K562 treated with DMSO at 1 percent for 4 hours (cell line): ENCODE results near the gene NPFF. TPM values are rescaled to one million over a fixed set of nuclear protein-coding genes. Genes with fewer than 3 reads are reported as not detected.

Experiments
- total RNA-seq: library from RNA; unstranded; fragments of 300-600 nt; gene quantifications from 2 replicates; pipeline ENCODE4 v1.2.3, GENCODE V29; 2022; ENCODE audit not compliant: insufficient read depth

NPFF gene, protein sequence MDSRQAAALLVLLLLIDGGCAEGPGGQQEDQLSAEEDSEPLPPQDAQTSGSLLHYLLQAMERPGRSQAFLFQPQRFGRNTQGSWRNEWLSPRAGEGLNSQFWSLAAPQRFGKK
- not detected in 2 replicates for total RNA-seq

DNA sequence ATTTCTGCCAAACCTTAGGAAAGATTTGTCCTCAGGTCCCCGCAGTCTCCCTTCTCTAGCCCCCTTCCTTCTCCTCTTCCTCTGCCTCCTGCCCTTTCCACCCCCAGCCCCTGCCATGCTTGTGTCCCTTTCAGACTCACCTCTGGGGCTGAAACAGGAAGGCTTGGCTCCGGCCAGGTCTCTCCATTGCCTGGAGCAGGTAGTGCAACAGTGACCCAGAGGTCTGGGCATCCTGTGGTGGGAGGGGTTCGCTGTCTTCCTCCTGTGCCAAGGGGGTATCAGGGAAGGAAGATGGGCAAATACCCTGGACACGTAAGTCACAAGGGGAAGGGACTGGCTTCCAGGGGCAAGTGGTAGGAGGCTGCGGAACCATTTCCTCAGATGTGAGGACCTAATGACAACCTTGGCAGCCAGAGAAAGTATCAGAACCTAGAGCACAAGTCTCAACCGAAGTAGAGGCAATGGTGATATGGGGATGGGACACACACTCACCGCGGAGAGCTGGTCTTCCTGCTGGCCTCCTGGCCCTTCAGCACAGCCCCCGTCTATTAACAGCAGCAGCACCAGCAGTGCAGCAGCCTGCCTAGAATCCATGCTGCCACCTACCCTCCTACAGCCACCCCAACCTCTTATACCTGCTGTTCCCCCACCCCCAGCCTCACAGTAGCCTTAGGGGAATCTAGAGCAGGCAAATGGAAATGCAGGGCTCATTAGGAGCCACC is at the start of gene NPFF:
Gene NPFF (minus strand): TSS at position 604 of the 722 bp plus-strand sequence. CDS start 10 bp downstream, at position 594.

GRCh38 chr12:53500776-53501614 is 6.3 kb downstream of the NPFF start, which contains the start of gene TARBP2:
Gene TARBP2, plus strand, starts transcription at chr12:53501283. Its CDS starts 126 bp downstream, at chr12:53501409.

DNA sequence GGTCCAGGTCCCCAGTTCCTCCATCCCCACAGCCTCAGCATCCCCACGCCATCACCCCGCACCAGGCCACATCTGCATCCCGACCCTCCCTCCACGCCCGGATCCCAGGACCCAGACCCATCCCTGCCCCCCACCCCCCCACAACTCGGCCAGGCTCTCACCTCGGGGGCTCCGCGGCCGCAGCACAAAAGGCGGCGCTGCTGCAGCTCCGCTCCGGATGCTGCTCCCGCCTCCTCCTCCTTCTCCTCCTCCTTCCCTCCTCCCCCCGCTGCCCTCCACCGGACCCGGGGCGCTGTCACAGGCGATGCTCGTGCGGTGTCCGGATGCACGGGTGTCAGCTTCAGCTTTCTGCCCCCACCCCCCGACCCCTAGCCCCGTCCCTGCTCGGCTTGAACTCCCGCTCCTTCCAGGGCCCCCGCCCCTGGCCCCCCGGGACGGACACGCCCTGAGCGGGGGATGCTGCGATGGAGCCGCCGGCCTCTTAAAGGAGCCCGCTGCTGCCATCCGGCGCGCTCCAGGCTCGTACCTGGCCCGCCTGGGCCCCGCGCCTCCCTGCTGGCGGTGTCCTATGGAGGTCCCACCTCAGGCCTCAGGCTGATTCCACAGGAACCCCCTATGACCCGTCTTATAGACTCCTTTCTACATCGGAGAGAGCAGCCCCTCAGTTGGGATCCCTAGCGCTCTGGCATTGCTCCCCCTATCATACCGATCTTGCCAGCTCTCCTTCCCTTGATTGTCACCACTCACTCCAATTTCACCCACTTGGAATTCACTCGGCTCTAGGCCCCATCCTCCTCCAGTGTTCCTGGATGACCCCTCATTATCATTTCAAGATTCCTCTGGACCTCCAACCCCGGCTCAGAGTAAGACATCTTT is 7.8 kb downstream of the NPFF start, which contains the start of gene MAP3K12:
Gene MAP3K12 (minus strand): TSS at position 193 of the 876 bp plus-strand sequence. CDS start 12,067 bp downstream, outside the sequence.

Other genes starting within 250 kb of the NPFF start
- 29.5 and 30.5 TPM in 2 replicates for gene ESPL1, start 239.2 kb downstream of the NPFF start, total RNA-seq
- 635 and 661 TPM in 2 replicates for gene PFDN5, start 211.9 kb downstream of the NPFF start, total RNA-seq
- 13.3 and 24.0 TPM in 2 replicates for gene MYG1, start 207.8 kb downstream of the NPFF start, total RNA-seq
- 64.3 and 78.2 TPM in 2 replicates for gene AAAS, start 185.9 kb downstream of the NPFF start, total RNA-seq
- gene SP7, start 171.1 kb downstream of the NPFF start, total RNA-seq, result not detected in 2 replicates
- gene SP1, start 127.3 kb downstream of the NPFF start, total RNA-seq, result 19.0 and 23.3 TPM in 2 replicates
- 66.0 and 99.4 TPM in 2 replicates for gene AMHR2, start 83.6 kb downstream of the NPFF start, total RNA-seq
- 215 and 222 TPM in 2 replicates for gene PRR13, start 65.8 kb downstream of the NPFF start, total RNA-seq
- gene PCBP2, start 55.4 kb downstream of the NPFF start, total RNA-seq, result 906 and 938 TPM in 2 replicates
- 6.0 and 8.7 TPM in 2 replicates for gene MAP3K12, start 8.0 kb downstream of the NPFF start, total RNA-seq
- gene TARBP2, start 6.2 kb downstream of the NPFF start, total RNA-seq, result 55.5 and 59.8 TPM in 2 replicates
- 7.9 and 9.6 TPM in 2 replicates for gene ATF7, start 118.9 kb upstream of the NPFF start, total RNA-seq
- 473 and 530 TPM in 2 replicates for gene ATP5MC2, start 168.6 kb upstream of the NPFF start, total RNA-seq
- 20.7 and 34.5 TPM in 2 replicates for gene CALCOCO1, start 220.0 kb upstream of the NPFF start, total RNA-seq
- not detected in 2 replicates for gene CISTR, start 244.5 kb upstream of the NPFF start, total RNA-seq